IMR-90 (cell line): Measurements from ENCODE around the gene TEX44. TPM values are rescaled to one million over a fixed set of nuclear protein-coding genes. Genes with fewer than 3 reads are reported as not detected.

Experiments used
- ATAC-seq: fragments of 200-7000 bp; cut with Tn5 transposase; 2 replicates; pipeline ENCODE4 v1.9.1; 2020; ENCODE audit warnings: low read depth, mild to moderate bottlenecking, moderate library complexity
- BruUV-seq: library from RNA; stranded (reverse); fragments of 400-500 nt; replicated peaks from 2 replicates; lab custom pipeline; 2021; lab: Mats Ljungman, UMichigan
- CTCF ChIA-PET: fragments of 300-600 bp; formaldehyde crosslinking; extraction: SDS; loops from one replicate; lab custom pipeline; 2021; ENCODE audit warnings: antibody characterized with exemption; lab: Yijun Ruan, JAX
- POLR2A ChIA-PET: fragments of 300-600 bp; sonication (Branson Sonifier 250); formaldehyde crosslinking; loops from one replicate; lab custom pipeline; 2022; ENCODE audit warnings: antibody characterized with exemption; ENCODE audit not compliant: unreplicated experiment; lab: Charles Lee
- DNase-seq: peaks from one replicate; pipeline ENCODE4 v3.0.0; 2013
- H2AFZ ChIP-seq: replicated peaks from 2 replicates; pipeline ENCODE3; 2013; ENCODE audit warnings: low read length, mild to moderate bottlenecking; ENCODE audit not compliant: poor library complexity
- H2AK5ac ChIP-seq: 2 replicates; pipeline ENCODE4 v1.6.1; 2013; ENCODE audit warnings: low read depth, low read length, inconsistent platforms
- H2AK9ac ChIP-seq: replicated peaks from 2 replicates; pipeline ENCODE3; 2013; ENCODE audit warnings: mild to moderate bottlenecking, low read depth, low read length, moderate library complexity; ENCODE audit not compliant: poor library complexity
- H2BK120ac ChIP-seq: 2 replicates; pipeline ENCODE4 v1.6.1; 2013; ENCODE audit warnings: low read depth, low read length, inconsistent platforms
- H2BK15ac ChIP-seq: 3 replicates; pipeline ENCODE4 v1.6.1; 2013; ENCODE audit warnings: low read depth, low read length, inconsistent platforms
- H2BK20ac ChIP-seq: 2 replicates; pipeline ENCODE4 v1.6.1; 2013; ENCODE audit warnings: low read depth, mild to moderate bottlenecking, inconsistent platforms, low read length, moderate library complexity
- H2BK5ac ChIP-seq: 2 replicates; pipeline ENCODE4 v1.6.1; 2013; ENCODE audit warnings: mild to moderate bottlenecking, low read depth, low read length, inconsistent platforms; ENCODE audit not compliant: poor library complexity, severe bottlenecking
- H3K14ac ChIP-seq: replicated peaks from 2 replicates; pipeline ENCODE4 v1.6.1; 2013; ENCODE audit warnings: low read depth, low read length, inconsistent platforms
- H3K18ac ChIP-seq: 2 replicates; pipeline ENCODE4 v1.6.1; 2013; ENCODE audit warnings: low read depth, low read length, control low read depth
- H3K23ac ChIP-seq: 2 replicates; pipeline ENCODE4 v1.6.1; 2013; ENCODE audit warnings: low read depth, low read length, inconsistent platforms
- H3K27ac ChIP-seq: 2 replicates; pipeline ENCODE4 v1.5.1; 2013; ENCODE audit warnings: mild to moderate bottlenecking, control low read depth, low read length; ENCODE audit not compliant: insufficient read depth
- H3K27me3 ChIP-seq: 2 replicates; pipeline ENCODE4 v1.6.1; 2013; ENCODE audit warnings: low read length; ENCODE audit not compliant: control insufficient read depth, insufficient read depth
- H3K36me3 ChIP-seq: 2 replicates; pipeline ENCODE4 v1.6.1; 2013; ENCODE audit warnings: low read length, mixed read lengths; ENCODE audit not compliant: control insufficient read depth, insufficient read depth
- H3K4ac ChIP-seq: 2 replicates; pipeline ENCODE4 v1.6.1; 2013; ENCODE audit warnings: low read depth, low read length, inconsistent platforms
- H3K4me1 ChIP-seq: 2 replicates; pipeline ENCODE4 v1.6.1; 2013; ENCODE audit warnings: low read length, mixed read lengths; ENCODE audit not compliant: control insufficient read depth, insufficient read depth
- H3K4me2 ChIP-seq: 2 replicates; pipeline ENCODE4 v1.6.1; 2013; ENCODE audit warnings: low read depth, mild to moderate bottlenecking, control low read depth, low read length, moderate library complexity
- H3K4me3 ChIP-seq: 2 replicates; pipeline ENCODE4 v1.5.1; 2013; ENCODE audit warnings: low read depth, mild to moderate bottlenecking, control low read depth, low read length, moderate library complexity; ENCODE audit not compliant: insufficient read depth
- H3K56ac ChIP-seq: 2 replicates; pipeline ENCODE4 v1.6.1; 2013; ENCODE audit warnings: low read length, inconsistent platforms; ENCODE audit not compliant: insufficient read depth; ENCODE audit errors: extremely low read depth
- H3K79me1 ChIP-seq, 2 experiments: 2 replicates each; pipeline ENCODE4 v1.6.1; 2013; ENCODE audit warnings: low read length in 2 of 2, inconsistent platforms in 1 of 2, low read depth in 1 of 2
- H3K9ac ChIP-seq: 2 replicates; pipeline ENCODE4 v1.6.1; 2013; ENCODE audit warnings: low read depth, low read length, control low read depth
- H3K9me1 ChIP-seq: 2 replicates; pipeline ENCODE4 v1.6.1; 2013; ENCODE audit warnings: low read length, inconsistent platforms; ENCODE audit not compliant: insufficient read depth
- H3K9me3 ChIP-seq: 2 replicates; pipeline ENCODE4 v1.6.1; 2013; ENCODE audit warnings: low read length; ENCODE audit not compliant: control insufficient read depth, insufficient read depth
- H4K20me1 ChIP-seq: 2 replicates; pipeline ENCODE4 v1.6.1; 2013; ENCODE audit warnings: low read length, inconsistent platforms; ENCODE audit not compliant: insufficient read depth
- H4K5ac ChIP-seq: 2 replicates; pipeline ENCODE4 v1.6.1; 2013; ENCODE audit warnings: mild to moderate bottlenecking, low read depth, low read length, control low read depth
- H4K8ac ChIP-seq, 2 experiments: 2 replicates each; pipeline ENCODE4 v1.6.1; 2013; ENCODE audit warnings: low read depth in 2 of 2, low read length in 2 of 2, control low read depth in 1 of 2, inconsistent platforms in 1 of 2
- H4K91ac ChIP-seq: 2 replicates; pipeline ENCODE4 v1.6.1; 2013; ENCODE audit warnings: low read depth, low read length, inconsistent platforms; ENCODE audit not compliant: insufficient read depth
- BHLHE40 ChIP-seq: fragments of 150-350 bp; IDR thresholded peaks from 2 replicates; pipeline ENCODE4 v1.6.1; 2016; ENCODE audit warnings: mild to moderate bottlenecking, low read depth, low read length
- CEBPB ChIP-seq: IDR thresholded peaks from 2 replicates; pipeline ENCODE4 v1.6.1; 2012; ENCODE audit warnings: low read depth, low read length, improper control_type of control experiment
- CHD1 ChIP-seq: IDR thresholded peaks from 2 replicates; pipeline ENCODE4 v1.6.1; 2012; ENCODE audit warnings: low read depth, low read length, improper control_type of control experiment
- FOS ChIP-seq: fragments of 150-350 bp; IDR thresholded peaks from 2 replicates; pipeline ENCODE4 v1.6.1; 2016; ENCODE audit warnings: low read depth, low read length
- MAFK ChIP-seq: IDR thresholded peaks from 2 replicates; pipeline ENCODE4 v1.6.1; 2012; ENCODE audit warnings: low read depth, low read length, improper control_type of control experiment
- MAZ ChIP-seq: IDR thresholded peaks from 2 replicates; pipeline ENCODE4 v1.6.1; 2012; ENCODE audit warnings: low read depth, mild to moderate bottlenecking, low read length, improper control_type of control experiment, moderate library complexity, borderline replicate concordance
- MXI1 ChIP-seq: IDR thresholded peaks from 2 replicates; pipeline ENCODE4 v1.6.1; 2012; ENCODE audit warnings: low read depth, mild to moderate bottlenecking, low read length, moderate library complexity, borderline replicate concordance
- POLR2A ChIP-seq: IDR thresholded peaks from 2 replicates; pipeline ENCODE4 v1.6.1; 2012; ENCODE audit warnings: mild to moderate bottlenecking, low read depth, low read length
- RAD21 ChIP-seq: IDR thresholded peaks from 2 replicates; pipeline ENCODE4 v1.6.1; 2012; ENCODE audit warnings: low read length, improper control_type of control experiment
- RCOR1 ChIP-seq: IDR thresholded peaks from 2 replicates; pipeline ENCODE4 v1.6.1; 2012; ENCODE audit warnings: mild to moderate bottlenecking, low read length, improper control_type of control experiment; ENCODE audit not compliant: insufficient replicate concordance
- RFX5 ChIP-seq: IDR thresholded peaks from 2 replicates; pipeline ENCODE4 v1.8.0; 2012; ENCODE audit warnings: low read depth, mild to moderate bottlenecking, low read length, moderate library complexity
- SMC3 ChIP-seq: fragments of 150-350 bp; IDR thresholded peaks from 2 replicates; pipeline ENCODE4 v1.6.1; 2016; ENCODE audit warnings: low read depth, mild to moderate bottlenecking, antibody characterized with exemption, low read length, moderate library complexity
- WGBS, 2 experiments: methylation state at CpG; one replicate each; pipeline versions ENCODE4 v1.1.5 to v1.1.7; 2013; ENCODE audit warnings: missing lambda C conversion rate in 2 of 2; ENCODE audit not compliant: insufficient read length in 1 of 2; ENCODE audit errors: extremely low coverage in 2 of 2; 5-methylcytosine and 5-hydroxymethylcytosine counted together
- dilution Hi-C: fragments of 300-500 bp; cut with HindIII; formaldehyde crosslinking; loops from one replicate; pipeline ENCODE4 v1.14.3; 2018; ENCODE audit warnings: low sequenced_read_pairs; ENCODE audit not compliant: unreplicated experiment
- in situ Hi-C: fragments of 300-500 bp; cut with MboI; formaldehyde crosslinking; loops from 3 replicates; pipeline ENCODE4 v1.14.3; 2019; ENCODE audit warnings: low sequenced_read_pairs, inconsistent platforms, mixed read lengths
- intact Hi-C: fragments of 100-400 bp; cut with micrococcal nuclease; formaldehyde crosslinking; loops from 2 replicates; pipeline ENCODE4 v1.10.0; 2022
- polyA plus RNA-seq, 3 experiments: library from polyadenylated mRNA; depleted of rRNA; stranded (reverse); fragments of >200 nt; gene quantifications; 2 replicates each; pipeline ENCODE4 v1.2.3, GENCODE V29; 2012; ENCODE audit warnings: low replicate concordance in 1 of 3
- total RNA-seq: library from RNA; depleted of rRNA; stranded (reverse); fragments of >200 nt; gene quantifications from 2 replicates; pipeline ENCODE4 v1.2.3, GENCODE V29; 2012
- TF ChIP-seq, protein P1 (sequence below): conservative IDR thresholded peaks from 2 replicates; pipeline ENCODE4 v1.5.1; 2012; ENCODE audit warnings: mild to moderate bottlenecking, low read depth, low read length, improper control_type of control experiment
- TF ChIP-seq, protein P2 (sequence below): fragments of 150-350 bp; IDR thresholded peaks from 2 replicates; pipeline ENCODE4 v1.6.1; 2017; ENCODE audit warnings: mild to moderate bottlenecking, antibody characterized with exemption, low read length, low read depth
- TF ChIP-seq, protein P3 (sequence below): fragments of 150-350 bp; IDR thresholded peaks from 2 replicates; pipeline ENCODE4 v1.6.1; 2016; ENCODE audit warnings: low read depth, mild to moderate bottlenecking, low read length, moderate library complexity, borderline replicate concordance

The TEX44 gene
- total and polyA plus RNA-seq, 2 of the 4 experiments (the other 2 are of a cell fraction), result not detected

DNA sequence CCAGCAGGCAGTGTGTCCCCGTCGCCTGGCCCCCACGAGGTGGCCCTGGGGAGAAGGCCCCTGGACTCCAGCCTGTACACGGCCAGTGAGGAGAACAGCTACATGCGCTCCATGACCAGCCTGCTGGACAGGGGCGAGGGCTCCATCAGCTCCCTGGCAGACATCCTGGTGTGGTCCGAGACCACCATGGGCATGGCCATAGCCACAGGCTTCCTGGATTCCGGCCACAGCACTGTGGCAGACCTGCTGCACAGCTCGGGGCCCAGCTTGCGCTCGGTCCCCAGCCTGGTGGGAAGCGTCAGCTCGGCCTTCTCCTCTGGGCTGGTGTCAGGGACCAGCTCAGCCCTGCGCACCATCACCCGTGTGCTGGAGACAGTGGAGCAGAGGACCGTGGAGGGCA lies 1.0 kb downstream of the TEX44 start:
- no peak overlapping the region for H2BK5ac ChIP-seq
- WGBS, 2 experiments, result 93% methylated on average over 6 of the region's 16 CpGs; no CpG with 5 or more reads in 1 of the 2 experiments
- ATAC-seq (no peak), DNase-seq (no peak)
- H2BK15ac ChIP-seq, result no peak overlapping the region
- H3K14ac ChIP-seq, result no peak overlapping the region
- H3K9ac ChIP-seq, result no peak overlapping the region
- intact Hi-C loops, result no loop called here
- dilution Hi-C loops, result no loop called here
- no peaks in the 10 kb centered on the region for H3K4me1 ChIP-seq
- peak overlapping the region; percentile 28 for H2AK9ac ChIP-seq
- ChIA-PET CTCF (no interaction called here), POLR2A (no interaction called here)
- H4K20me1 ChIP-seq, result no peaks in the 10 kb centered on the region
- peaks cover 2% of the 10 kb centered on the region; the same call in 1 of the 2 replicates for H3K9me3 ChIP-seq
- TF ChIP-seq, protein P1, sequence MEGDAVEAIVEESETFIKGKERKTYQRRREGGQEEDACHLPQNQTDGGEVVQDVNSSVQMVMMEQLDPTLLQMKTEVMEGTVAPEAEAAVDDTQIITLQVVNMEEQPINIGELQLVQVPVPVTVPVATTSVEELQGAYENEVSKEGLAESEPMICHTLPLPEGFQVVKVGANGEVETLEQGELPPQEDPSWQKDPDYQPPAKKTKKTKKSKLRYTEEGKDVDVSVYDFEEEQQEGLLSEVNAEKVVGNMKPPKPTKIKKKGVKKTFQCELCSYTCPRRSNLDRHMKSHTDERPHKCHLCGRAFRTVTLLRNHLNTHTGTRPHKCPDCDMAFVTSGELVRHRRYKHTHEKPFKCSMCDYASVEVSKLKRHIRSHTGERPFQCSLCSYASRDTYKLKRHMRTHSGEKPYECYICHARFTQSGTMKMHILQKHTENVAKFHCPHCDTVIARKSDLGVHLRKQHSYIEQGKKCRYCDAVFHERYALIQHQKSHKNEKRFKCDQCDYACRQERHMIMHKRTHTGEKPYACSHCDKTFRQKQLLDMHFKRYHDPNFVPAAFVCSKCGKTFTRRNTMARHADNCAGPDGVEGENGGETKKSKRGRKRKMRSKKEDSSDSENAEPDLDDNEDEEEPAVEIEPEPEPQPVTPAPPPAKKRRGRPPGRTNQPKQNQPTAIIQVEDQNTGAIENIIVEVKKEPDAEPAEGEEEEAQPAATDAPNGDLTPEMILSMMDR, result no peak
- TF ChIP-seq CEBPB (no peak), MAZ (no peak), RCOR1 (no peak), RAD21 (no peak), RFX5 (no peak), CHD1 (no peak), BHLHE40 (no peak), MAFK (no peak), MXI1 (no peak), POLR2A (no peak), FOS (no peak), SMC3 (no peak)
- TF ChIP-seq, protein P2, sequence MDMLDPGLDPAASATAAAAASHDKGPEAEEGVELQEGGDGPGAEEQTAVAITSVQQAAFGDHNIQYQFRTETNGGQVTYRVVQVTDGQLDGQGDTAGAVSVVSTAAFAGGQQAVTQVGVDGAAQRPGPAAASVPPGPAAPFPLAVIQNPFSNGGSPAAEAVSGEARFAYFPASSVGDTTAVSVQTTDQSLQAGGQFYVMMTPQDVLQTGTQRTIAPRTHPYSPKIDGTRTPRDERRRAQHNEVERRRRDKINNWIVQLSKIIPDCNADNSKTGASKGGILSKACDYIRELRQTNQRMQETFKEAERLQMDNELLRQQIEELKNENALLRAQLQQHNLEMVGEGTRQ, result no peak
- TF ChIP-seq, protein P3, sequence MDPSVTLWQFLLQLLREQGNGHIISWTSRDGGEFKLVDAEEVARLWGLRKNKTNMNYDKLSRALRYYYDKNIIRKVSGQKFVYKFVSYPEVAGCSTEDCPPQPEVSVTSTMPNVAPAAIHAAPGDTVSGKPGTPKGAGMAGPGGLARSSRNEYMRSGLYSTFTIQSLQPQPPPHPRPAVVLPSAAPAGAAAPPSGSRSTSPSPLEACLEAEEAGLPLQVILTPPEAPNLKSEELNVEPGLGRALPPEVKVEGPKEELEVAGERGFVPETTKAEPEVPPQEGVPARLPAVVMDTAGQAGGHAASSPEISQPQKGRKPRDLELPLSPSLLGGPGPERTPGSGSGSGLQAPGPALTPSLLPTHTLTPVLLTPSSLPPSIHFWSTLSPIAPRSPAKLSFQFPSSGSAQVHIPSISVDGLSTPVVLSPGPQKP, result no peak
- H3K23ac ChIP-seq, result no peak overlapping the region
- H2BK120ac ChIP-seq, result no peak overlapping the region
- H3K4me3 ChIP-seq, result no peak overlapping the region
- H2AFZ ChIP-seq, result no peak overlapping the region
- no peak overlapping the region for H4K5ac ChIP-seq
- no TSS peak for BruUV-seq
- H3K79me1 ChIP-seq, result no peaks in the 10 kb centered on the region
- no peak overlapping the region for H3K27ac ChIP-seq
- no peak overlapping the region for H4K91ac ChIP-seq
- no peak overlapping the region for H4K8ac ChIP-seq
- no peak overlapping the region for H2AK5ac ChIP-seq
- no peaks in the 10 kb centered on the region for H3K36me3 ChIP-seq
- no peak overlapping the region for H3K56ac ChIP-seq
- peaks cover 20% of the 10 kb centered on the region for H3K27me3 ChIP-seq
- H3K9me1 ChIP-seq, result 0 out of 2 replicates have a peak, but pooled peaks cover 5% of the 10 kb centered on the region
- in situ Hi-C loops, result no loop called here
- no peak overlapping the region for H3K4me2 ChIP-seq
- no peak overlapping the region for H3K18ac ChIP-seq
- no peak overlapping the region for H3K4ac ChIP-seq
- H2BK20ac ChIP-seq, result no peak overlapping the region
